IMR-90 (cell line): ENCODE measurements around the gene IL1R2. TPM values are rescaled to one million over a fixed set of nuclear protein-coding genes. Genes with fewer than 3 reads are reported as not detected.

Experiments
- ATAC-seq: fragments of 200-7000 bp; cut with Tn5 transposase; 2 replicates; pipeline ENCODE4 v1.9.1; 2020; ENCODE audit warnings: low read depth, mild to moderate bottlenecking, moderate library complexity
- BruUV-seq: library from RNA; stranded (reverse); fragments of 400-500 nt; replicated peaks from 2 replicates; lab custom pipeline; 2021; lab: Mats Ljungman, UMichigan
- CTCF ChIA-PET: fragments of 300-600 bp; formaldehyde crosslinking; extraction: SDS; loops from one replicate; lab custom pipeline; 2021; ENCODE audit warnings: antibody characterized with exemption; lab: Yijun Ruan, JAX
- POLR2A ChIA-PET: fragments of 300-600 bp; sonication (Branson Sonifier 250); formaldehyde crosslinking; loops from one replicate; lab custom pipeline; 2022; ENCODE audit warnings: antibody characterized with exemption; ENCODE audit not compliant: unreplicated experiment; lab: Charles Lee
- DNase-seq: peaks from one replicate; pipeline ENCODE4 v3.0.0; 2013
- H2AFZ ChIP-seq: replicated peaks from 2 replicates; pipeline ENCODE3; 2013; ENCODE audit warnings: low read length, mild to moderate bottlenecking; ENCODE audit not compliant: poor library complexity
- H2AK5ac ChIP-seq: 2 replicates; pipeline ENCODE4 v1.6.1; 2013; ENCODE audit warnings: low read depth, low read length, inconsistent platforms
- H2AK9ac ChIP-seq: replicated peaks from 2 replicates; pipeline ENCODE3; 2013; ENCODE audit warnings: mild to moderate bottlenecking, low read depth, low read length, moderate library complexity; ENCODE audit not compliant: poor library complexity
- H2BK120ac ChIP-seq: 2 replicates; pipeline ENCODE4 v1.6.1; 2013; ENCODE audit warnings: low read depth, low read length, inconsistent platforms
- H2BK15ac ChIP-seq: 3 replicates; pipeline ENCODE4 v1.6.1; 2013; ENCODE audit warnings: low read depth, low read length, inconsistent platforms
- H2BK20ac ChIP-seq: 2 replicates; pipeline ENCODE4 v1.6.1; 2013; ENCODE audit warnings: low read depth, mild to moderate bottlenecking, inconsistent platforms, low read length, moderate library complexity
- H2BK5ac ChIP-seq: 2 replicates; pipeline ENCODE4 v1.6.1; 2013; ENCODE audit warnings: mild to moderate bottlenecking, low read depth, low read length, inconsistent platforms; ENCODE audit not compliant: poor library complexity, severe bottlenecking
- H3K14ac ChIP-seq: replicated peaks from 2 replicates; pipeline ENCODE4 v1.6.1; 2013; ENCODE audit warnings: low read depth, low read length, inconsistent platforms
- H3K18ac ChIP-seq: 2 replicates; pipeline ENCODE4 v1.6.1; 2013; ENCODE audit warnings: low read depth, low read length, control low read depth
- H3K23ac ChIP-seq: 2 replicates; pipeline ENCODE4 v1.6.1; 2013; ENCODE audit warnings: low read depth, low read length, inconsistent platforms
- H3K27ac ChIP-seq: 2 replicates; pipeline ENCODE4 v1.5.1; 2013; ENCODE audit warnings: mild to moderate bottlenecking, control low read depth, low read length; ENCODE audit not compliant: insufficient read depth
- H3K27me3 ChIP-seq: 2 replicates; pipeline ENCODE4 v1.6.1; 2013; ENCODE audit warnings: low read length; ENCODE audit not compliant: control insufficient read depth, insufficient read depth
- H3K36me3 ChIP-seq: 2 replicates; pipeline ENCODE4 v1.6.1; 2013; ENCODE audit warnings: low read length, mixed read lengths; ENCODE audit not compliant: control insufficient read depth, insufficient read depth
- H3K4ac ChIP-seq: 2 replicates; pipeline ENCODE4 v1.6.1; 2013; ENCODE audit warnings: low read depth, low read length, inconsistent platforms
- H3K4me1 ChIP-seq: 2 replicates; pipeline ENCODE4 v1.6.1; 2013; ENCODE audit warnings: low read length, mixed read lengths; ENCODE audit not compliant: control insufficient read depth, insufficient read depth
- H3K4me2 ChIP-seq: 2 replicates; pipeline ENCODE4 v1.6.1; 2013; ENCODE audit warnings: low read depth, mild to moderate bottlenecking, control low read depth, low read length, moderate library complexity
- H3K4me3 ChIP-seq: 2 replicates; pipeline ENCODE4 v1.5.1; 2013; ENCODE audit warnings: low read depth, mild to moderate bottlenecking, control low read depth, low read length, moderate library complexity; ENCODE audit not compliant: insufficient read depth
- H3K56ac ChIP-seq: 2 replicates; pipeline ENCODE4 v1.6.1; 2013; ENCODE audit warnings: low read length, inconsistent platforms; ENCODE audit not compliant: insufficient read depth; ENCODE audit errors: extremely low read depth
- H3K79me1 ChIP-seq, 2 experiments: 2 replicates each; pipeline ENCODE4 v1.6.1; 2013; ENCODE audit warnings: low read length in 2 of 2, inconsistent platforms in 1 of 2, low read depth in 1 of 2
- H3K9ac ChIP-seq: 2 replicates; pipeline ENCODE4 v1.6.1; 2013; ENCODE audit warnings: low read depth, low read length, control low read depth
- H3K9me1 ChIP-seq: 2 replicates; pipeline ENCODE4 v1.6.1; 2013; ENCODE audit warnings: low read length, inconsistent platforms; ENCODE audit not compliant: insufficient read depth
- H3K9me3 ChIP-seq: 2 replicates; pipeline ENCODE4 v1.6.1; 2013; ENCODE audit warnings: low read length; ENCODE audit not compliant: control insufficient read depth, insufficient read depth
- H4K20me1 ChIP-seq: 2 replicates; pipeline ENCODE4 v1.6.1; 2013; ENCODE audit warnings: low read length, inconsistent platforms; ENCODE audit not compliant: insufficient read depth
- H4K5ac ChIP-seq: 2 replicates; pipeline ENCODE4 v1.6.1; 2013; ENCODE audit warnings: mild to moderate bottlenecking, low read depth, low read length, control low read depth
- H4K8ac ChIP-seq, 2 experiments: 2 replicates each; pipeline ENCODE4 v1.6.1; 2013; ENCODE audit warnings: low read depth in 2 of 2, low read length in 2 of 2, control low read depth in 1 of 2, inconsistent platforms in 1 of 2
- H4K91ac ChIP-seq: 2 replicates; pipeline ENCODE4 v1.6.1; 2013; ENCODE audit warnings: low read depth, low read length, inconsistent platforms; ENCODE audit not compliant: insufficient read depth
- BHLHE40 ChIP-seq: fragments of 150-350 bp; IDR thresholded peaks from 2 replicates; pipeline ENCODE4 v1.6.1; 2016; ENCODE audit warnings: mild to moderate bottlenecking, low read depth, low read length
- CEBPB ChIP-seq: IDR thresholded peaks from 2 replicates; pipeline ENCODE4 v1.6.1; 2012; ENCODE audit warnings: low read depth, low read length, improper control_type of control experiment
- CHD1 ChIP-seq: IDR thresholded peaks from 2 replicates; pipeline ENCODE4 v1.6.1; 2012; ENCODE audit warnings: low read depth, low read length, improper control_type of control experiment
- ELK1 ChIP-seq: fragments of 150-350 bp; IDR thresholded peaks from 2 replicates; pipeline ENCODE4 v1.6.1; 2016; ENCODE audit warnings: low read depth, mild to moderate bottlenecking, low read length, moderate library complexity, borderline replicate concordance
- FOS ChIP-seq: fragments of 150-350 bp; IDR thresholded peaks from 2 replicates; pipeline ENCODE4 v1.6.1; 2016; ENCODE audit warnings: low read depth, low read length
- MAFK ChIP-seq: IDR thresholded peaks from 2 replicates; pipeline ENCODE4 v1.6.1; 2012; ENCODE audit warnings: low read depth, low read length, improper control_type of control experiment
- MAZ ChIP-seq: IDR thresholded peaks from 2 replicates; pipeline ENCODE4 v1.6.1; 2012; ENCODE audit warnings: low read depth, mild to moderate bottlenecking, low read length, improper control_type of control experiment, moderate library complexity, borderline replicate concordance
- MXI1 ChIP-seq: IDR thresholded peaks from 2 replicates; pipeline ENCODE4 v1.6.1; 2012; ENCODE audit warnings: low read depth, mild to moderate bottlenecking, low read length, moderate library complexity, borderline replicate concordance
- NFE2L2 ChIP-seq: fragments of 150-350 bp; IDR thresholded peaks from 2 replicates; pipeline ENCODE4 v1.6.1; 2016; ENCODE audit warnings: low read depth, mild to moderate bottlenecking, low read length
- POLR2A ChIP-seq: IDR thresholded peaks from 2 replicates; pipeline ENCODE4 v1.6.1; 2012; ENCODE audit warnings: mild to moderate bottlenecking, low read depth, low read length
- RAD21 ChIP-seq: IDR thresholded peaks from 2 replicates; pipeline ENCODE4 v1.6.1; 2012; ENCODE audit warnings: low read length, improper control_type of control experiment
- RCOR1 ChIP-seq: IDR thresholded peaks from 2 replicates; pipeline ENCODE4 v1.6.1; 2012; ENCODE audit warnings: mild to moderate bottlenecking, low read length, improper control_type of control experiment; ENCODE audit not compliant: insufficient replicate concordance
- RFX5 ChIP-seq: IDR thresholded peaks from 2 replicates; pipeline ENCODE4 v1.8.0; 2012; ENCODE audit warnings: low read depth, mild to moderate bottlenecking, low read length, moderate library complexity
- SMC3 ChIP-seq: fragments of 150-350 bp; IDR thresholded peaks from 2 replicates; pipeline ENCODE4 v1.6.1; 2016; ENCODE audit warnings: low read depth, mild to moderate bottlenecking, antibody characterized with exemption, low read length, moderate library complexity
- USF2 ChIP-seq: fragments of 150-350 bp; IDR thresholded peaks from 2 replicates; pipeline ENCODE4 v1.6.1; 2017; ENCODE audit warnings: mild to moderate bottlenecking, antibody characterized with exemption, low read length, low read depth
- WGBS, 2 experiments: methylation state at CpG; one replicate each; pipeline versions ENCODE4 v1.1.5 to v1.1.7; 2013; ENCODE audit warnings: missing lambda C conversion rate in 2 of 2; ENCODE audit not compliant: insufficient read length in 1 of 2; ENCODE audit errors: extremely low coverage in 2 of 2; 5-methylcytosine and 5-hydroxymethylcytosine counted together
- dilution Hi-C: fragments of 300-500 bp; cut with HindIII; formaldehyde crosslinking; loops from one replicate; pipeline ENCODE4 v1.14.3; 2018; ENCODE audit warnings: low sequenced_read_pairs; ENCODE audit not compliant: unreplicated experiment
- in situ Hi-C: fragments of 300-500 bp; cut with MboI; formaldehyde crosslinking; loops from 3 replicates; pipeline ENCODE4 v1.14.3; 2019; ENCODE audit warnings: low sequenced_read_pairs, inconsistent platforms, mixed read lengths
- intact Hi-C: fragments of 100-400 bp; cut with micrococcal nuclease; formaldehyde crosslinking; loops from 2 replicates; pipeline ENCODE4 v1.10.0; 2022
- polyA plus RNA-seq, 3 experiments: library from polyadenylated mRNA; depleted of rRNA; stranded (reverse); fragments of >200 nt; gene quantifications; 2 replicates each; pipeline ENCODE4 v1.2.3, GENCODE V29; 2012; ENCODE audit warnings: low replicate concordance in 1 of 3
- total RNA-seq: library from RNA; depleted of rRNA; stranded (reverse); fragments of >200 nt; gene quantifications from 2 replicates; pipeline ENCODE4 v1.2.3, GENCODE V29; 2012
- TF ChIP-seq, protein P1 (sequence below): conservative IDR thresholded peaks from 2 replicates; pipeline ENCODE4 v1.5.1; 2012; ENCODE audit warnings: mild to moderate bottlenecking, low read depth, low read length, improper control_type of control experiment

The IL1R2 gene
- total and polyA plus RNA-seq, 2 of the 4 experiments (the other 2 are of a cell fraction): not detected

DNA sequence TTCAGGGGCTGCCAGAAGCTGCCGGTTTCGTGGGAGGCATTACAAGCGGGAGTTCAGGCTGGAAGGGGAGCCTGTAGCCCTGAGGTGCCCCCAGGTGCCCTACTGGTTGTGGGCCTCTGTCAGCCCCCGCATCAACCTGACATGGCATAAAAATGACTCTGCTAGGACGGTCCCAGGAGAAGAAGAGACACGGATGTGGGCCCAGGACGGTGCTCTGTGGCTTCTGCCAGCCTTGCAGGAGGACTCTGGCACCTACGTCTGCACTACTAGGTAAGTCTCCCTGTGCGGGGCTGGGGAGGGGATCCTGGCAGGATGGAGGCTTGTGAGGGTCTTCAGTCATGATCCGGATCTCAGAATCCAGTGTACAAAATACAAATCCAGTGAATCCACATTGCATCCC is 17.8 kb downstream of the IL1R2 start:
- no peak overlapping the region for H3K18ac ChIP-seq
- H3K14ac ChIP-seq: no peak overlapping the region
- H2AK5ac ChIP-seq: no peak overlapping the region
- H3K4me3 ChIP-seq: no peak overlapping the region
- H2AK9ac ChIP-seq: no peak overlapping the region
- no peak overlapping the region for H4K91ac ChIP-seq
- H2AFZ ChIP-seq: no peak overlapping the region
- H3K27me3 ChIP-seq: peaks cover 5% of the 10 kb centered on the region; the same call in 1 of the 2 replicates
- no peak overlapping the region for H2BK120ac ChIP-seq
- H3K23ac ChIP-seq: no peak overlapping the region
- ATAC-seq: no peak
- dilution Hi-C loops: loop anchor here (25.0 kb wide), 1 partner anchor 153 kb away; no protein-coding TSS in a partner anchor
- no peaks in the 10 kb centered on the region for H4K20me1 ChIP-seq
- no peak overlapping the region for H3K27ac ChIP-seq
- no peak overlapping the region for H3K9ac ChIP-seq
- intact Hi-C loops: loop anchor here (5.0 kb wide), 1 partner anchor 127 kb away; no protein-coding TSS in a partner anchor
- CTCF ChIA-PET: no interaction called here
- no peaks in the 10 kb centered on the region for H3K79me1 ChIP-seq
- H3K9me3 ChIP-seq: no peaks in the 10 kb centered on the region; the same call in 1 of the 2 replicates
- H3K4me1 ChIP-seq: no peaks in the 10 kb centered on the region
- no peak overlapping the region for H2BK5ac ChIP-seq
- H4K8ac ChIP-seq: no peak overlapping the region
- no peak overlapping the region for H3K4ac ChIP-seq
- H2BK20ac ChIP-seq: no peak overlapping the region
- no peaks in the 10 kb centered on the region for H3K9me1 ChIP-seq
- BruUV-seq: no TSS peak
- in situ Hi-C loops: no loop called here
- WGBS, 2 experiments: 80% methylated on average over 3 of the region's 10 CpGs; no CpG with 5 or more reads in 1 of the 2 experiments
- DNase-seq: no peak
- H3K56ac ChIP-seq: no peak overlapping the region
- no peak overlapping the region for H4K5ac ChIP-seq
- TF ChIP-seq RCOR1 (no peak), MAZ (no peak), CHD1 (no peak), FOS (no peak), RAD21 (no peak), RFX5 (no peak), ELK1 (no peak), POLR2A (no peak), BHLHE40 (no peak), SMC3 (no peak), USF2 (no peak), MXI1 (no peak), MAFK (no peak), CEBPB (no peak), NFE2L2 (no peak)
- TF ChIP-seq, protein P1, sequence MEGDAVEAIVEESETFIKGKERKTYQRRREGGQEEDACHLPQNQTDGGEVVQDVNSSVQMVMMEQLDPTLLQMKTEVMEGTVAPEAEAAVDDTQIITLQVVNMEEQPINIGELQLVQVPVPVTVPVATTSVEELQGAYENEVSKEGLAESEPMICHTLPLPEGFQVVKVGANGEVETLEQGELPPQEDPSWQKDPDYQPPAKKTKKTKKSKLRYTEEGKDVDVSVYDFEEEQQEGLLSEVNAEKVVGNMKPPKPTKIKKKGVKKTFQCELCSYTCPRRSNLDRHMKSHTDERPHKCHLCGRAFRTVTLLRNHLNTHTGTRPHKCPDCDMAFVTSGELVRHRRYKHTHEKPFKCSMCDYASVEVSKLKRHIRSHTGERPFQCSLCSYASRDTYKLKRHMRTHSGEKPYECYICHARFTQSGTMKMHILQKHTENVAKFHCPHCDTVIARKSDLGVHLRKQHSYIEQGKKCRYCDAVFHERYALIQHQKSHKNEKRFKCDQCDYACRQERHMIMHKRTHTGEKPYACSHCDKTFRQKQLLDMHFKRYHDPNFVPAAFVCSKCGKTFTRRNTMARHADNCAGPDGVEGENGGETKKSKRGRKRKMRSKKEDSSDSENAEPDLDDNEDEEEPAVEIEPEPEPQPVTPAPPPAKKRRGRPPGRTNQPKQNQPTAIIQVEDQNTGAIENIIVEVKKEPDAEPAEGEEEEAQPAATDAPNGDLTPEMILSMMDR: no peak
- H3K4me2 ChIP-seq: no peak overlapping the region
- no peaks in the 10 kb centered on the region for H3K36me3 ChIP-seq
- POLR2A ChIA-PET: no interaction called here
- H2BK15ac ChIP-seq: no peak overlapping the region
